ENCODE measurements around the gene PARP3. TPM values are rescaled to one million over a fixed set of nuclear protein-coding genes. Genes with fewer than 3 reads are reported as not detected.

The PARP3 gene
- polyA plus RNA-seq, 1 of the 3 experiments (the other 2 are of a cell fraction) = 31.1 TPM

GRCh38 chr3:51932471-51933370 lies 9.4 kb upstream of the PARP3 start:
- ChIA-PET CTCF (interaction anchor here (0.6 to 1.6 kb wide), 3 partner anchors 9 to 50 kb away, joined by 3 to 6 read pairs (median 3); partner anchors contain the start of genes ACY1, PARP3 and RRP9), POLR2A (interaction anchor here (0.8 kb wide), 1 partner anchor 36 kb away, joined by 3 read pairs; no protein-coding TSS in a partner anchor)
- H3F3A ChIP-seq (replicated peaks; ENCODE audit: insufficient read depth) = no peaks in the 10 kb centered on the region
- TF ChIP-seq TEAD4 (IDR thresholded peaks at IDR 0.05; ENCODE audit: borderline replicate concordance, insufficient read depth) (no peak), GABPA (IDR thresholded peaks at IDR 0.05; ENCODE audit: low read depth) (no peak), TAF1 (IDR thresholded peaks at IDR 0.05; ENCODE audit: borderline replicate concordance, low read depth, low read length) (no peak), EZH2phosphoT487 (IDR thresholded peaks at IDR 0.05; ENCODE audit: borderline replicate concordance, low read depth) (no peak), RFX5 (IDR thresholded peaks at IDR 0.05; ENCODE audit: low read length) (no peak), MEF2A (IDR thresholded peaks at IDR 0.05; ENCODE audit: borderline replicate concordance, low read depth) (no peak), EP300 (IDR thresholded peaks at IDR 0.05; ENCODE audit: borderline replicate concordance in 1 of 2, low read depth in 1 of 2, low read length in 1 of 2) (no peak), ZBTB33 (IDR thresholded peaks at IDR 0.05; ENCODE audit: borderline replicate concordance, low read depth) (no peak), ELF1 (IDR thresholded peaks at IDR 0.05) (no peak), YY1 (IDR thresholded peaks at IDR 0.05; ENCODE audit: low read depth) (no peak)
- TF ChIP-seq, protein P1, sequence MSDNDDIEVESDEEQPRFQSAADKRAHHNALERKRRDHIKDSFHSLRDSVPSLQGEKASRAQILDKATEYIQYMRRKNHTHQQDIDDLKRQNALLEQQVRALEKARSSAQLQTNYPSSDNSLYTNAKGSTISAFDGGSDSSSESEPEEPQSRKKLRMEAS (IDR thresholded peaks at IDR 0.05; ENCODE audit: low read depth) = no peak
- TF ChIP-seq, protein P2, sequence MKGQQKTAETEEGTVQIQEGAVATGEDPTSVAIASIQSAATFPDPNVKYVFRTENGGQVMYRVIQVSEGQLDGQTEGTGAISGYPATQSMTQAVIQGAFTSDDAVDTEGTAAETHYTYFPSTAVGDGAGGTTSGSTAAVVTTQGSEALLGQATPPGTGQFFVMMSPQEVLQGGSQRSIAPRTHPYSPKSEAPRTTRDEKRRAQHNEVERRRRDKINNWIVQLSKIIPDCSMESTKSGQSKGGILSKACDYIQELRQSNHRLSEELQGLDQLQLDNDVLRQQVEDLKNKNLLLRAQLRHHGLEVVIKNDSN (IDR thresholded peaks at IDR 0.05; ENCODE audit: borderline replicate concordance, low read depth) = no peak
- H2AFZ ChIP-seq (ENCODE audit: low read depth) = no peak overlapping the region
- H3K27me3 ChIP-seq (ENCODE audit: insufficient read depth) = no peaks in the 10 kb centered on the region
- H3K4me2 ChIP-seq = no peak overlapping the region
- 96% methylated on average over 9 of the region's 15 CpGs for WGBS (ENCODE audit: low lambda C conversion rate)
- H3K9me2 ChIP-seq = no peaks in the 10 kb centered on the region
- no peak overlapping the region for H3K9ac ChIP-seq
- H3K79me2 ChIP-seq (ENCODE audit: insufficient read depth) = no peaks in the 10 kb centered on the region
- H3K4me3 ChIP-seq (ENCODE audit: low read depth in 2 of 2, low read length in 1 of 2) = no peak overlapping the region
- H3K36me3 ChIP-seq (replicated peaks in 1 of 2; ENCODE audit: control insufficient read depth in 1 of 2, insufficient read depth in 2 of 2, low read length in 1 of 2) = peaks cover 0 to 47% of the 10 kb centered on the region in 2 experiments
- no peaks in the 10 kb centered on the region for H4K20me1 ChIP-seq (ENCODE audit: insufficient read depth)
- no peak overlapping the region for H3K27ac ChIP-seq (ENCODE audit: low read depth in 2 of 2, low read length in 1 of 2)
- no peaks in the 10 kb centered on the region for H3K4me1 ChIP-seq (ENCODE audit: control insufficient read depth in 1 of 2, insufficient read depth in 2 of 2, low read depth in 1 of 2, low read length in 1 of 2)
- H3K9me3 ChIP-seq = no peaks in the 10 kb centered on the region
- DNase-seq = no peak

All from SK-N-SH (cell line).